Keratinocyte (primary cell): ENCODE data around the gene TBC1D3B. TPM values are rescaled to one million over a fixed set of nuclear protein-coding genes. Genes with fewer than 3 reads are reported as not detected.
"Not testable (repeated sequence)": the region's sequence is repeated elsewhere in the genome, so short reads cannot be mapped to it uniquely, and the experiment has no call there.

Source experiments
- DNase-seq: peaks from one replicate; pipeline ENCODE4 v3.0.0-alpha.2; 2011; ENCODE audit warnings: low read depth, missing footprints, low spot score
- FAIRE-seq: peaks from 2 replicates; lab custom pipeline; 2011; peaks lifted over from hg19 to GRCh38; lab: Jason Lieb, UNC
- H2AFZ ChIP-seq: 2 replicates; pipeline ENCODE4 v1.6.0; 2012; ENCODE audit warnings: low read length, control low read depth, inconsistent platforms; ENCODE audit not compliant: control insufficient read depth
- H3K27ac ChIP-seq: 2 replicates; pipeline ENCODE4 v1.5.1; 2011; ENCODE audit warnings: low read length; ENCODE audit not compliant: control insufficient read depth, insufficient read depth
- H3K27me3 ChIP-seq: 3 replicates; pipeline ENCODE4 v1.6.0; 2011; ENCODE audit warnings: low read length; ENCODE audit not compliant: control insufficient read depth, insufficient read depth; ENCODE audit errors: extremely low read depth
- H3K36me3 ChIP-seq, 2 experiments: 2 replicates in 1 of 2; 3 replicates in 1 of 2; pipeline ENCODE4 v1.5.1; 2011; ENCODE audit warnings: low read length in 2 of 2, mild to moderate bottlenecking in 1 of 2; ENCODE audit not compliant: control insufficient read depth in 2 of 2, insufficient read depth in 2 of 2; ENCODE audit errors: extremely low read depth in 1 of 2
- H3K4me1 ChIP-seq: 3 replicates; pipeline ENCODE4 v1.5.1; 2011; ENCODE audit warnings: low read length; ENCODE audit not compliant: control insufficient read depth, insufficient read depth; ENCODE audit errors: extremely low read depth
- H3K4me2 ChIP-seq: 3 replicates; pipeline ENCODE4 v1.6.0; 2011; ENCODE audit warnings: low read depth, low read length; ENCODE audit not compliant: control insufficient read depth, insufficient read depth; ENCODE audit errors: extremely low read depth
- H3K4me3 ChIP-seq, 3 experiments: fragments of 200-600 bp in 1 of 3; sonication (generic) in 1 of 3; 2 replicates in 2 of 3; 3 replicates in 1 of 3; pipeline ENCODE4 v1.5.1; 2011 to 2016; ENCODE audit warnings: low read length in 3 of 3, mild to moderate bottlenecking in 3 of 3, control low read depth in 2 of 3, inconsistent platforms in 1 of 3, low read depth in 1 of 3, mixed read lengths in 1 of 3, mixed run types in 1 of 3, moderate library complexity in 1 of 3; ENCODE audit not compliant: control insufficient read depth in 2 of 3, insufficient read depth in 2 of 3; ENCODE audit errors: extremely low read depth in 1 of 3
- H3K79me2 ChIP-seq: 2 replicates; pipeline ENCODE4 v1.6.0; 2012; ENCODE audit warnings: low read length; ENCODE audit not compliant: control insufficient read depth, insufficient read depth
- H3K9ac ChIP-seq: 3 replicates; pipeline ENCODE4 v1.6.0; 2011; ENCODE audit warnings: low read length; ENCODE audit not compliant: control insufficient read depth, insufficient read depth; ENCODE audit errors: extremely low read depth
- H3K9me1 ChIP-seq: 3 replicates; pipeline ENCODE4 v1.6.0; 2011; ENCODE audit warnings: low read length; ENCODE audit not compliant: control insufficient read depth, insufficient read depth; ENCODE audit errors: extremely low read depth
- H3K9me3 ChIP-seq: 2 replicates; pipeline ENCODE4 v1.5.1; 2012; ENCODE audit warnings: low read depth, low read length; ENCODE audit not compliant: control insufficient read depth
- H4K20me1 ChIP-seq: 3 replicates; pipeline ENCODE4 v1.6.0; 2011; ENCODE audit warnings: low read length; ENCODE audit not compliant: control insufficient read depth, insufficient read depth; ENCODE audit errors: extremely low read depth
- CTCF ChIP-seq, 3 experiments: IDR thresholded peaks in 1 of 3; conservative IDR thresholded peaks in 1 of 3; optimal IDR thresholded peaks in 1 of 3; 2 replicates in 2 of 3; 3 replicates in 1 of 3; pipeline versions ENCODE3 to v1.5.1; 2011; ENCODE audit warnings: low read length in 3 of 3, mild to moderate bottlenecking in 3 of 3, moderate library complexity in 2 of 3, control low read depth in 1 of 3, inconsistent platforms in 1 of 3; ENCODE audit not compliant: insufficient read depth in 2 of 3; ENCODE audit errors: extremely low read depth in 1 of 3
- EZH2 ChIP-seq: IDR thresholded peaks from one replicate; pipeline ENCODE4 v1.6.1; 2012; ENCODE audit warnings: inconsistent platforms, mild to moderate bottlenecking, low read length, moderate library complexity
- dilution Hi-C: fragments of 300-500 bp; cut with MboI; formaldehyde crosslinking; loops from one replicate; pipeline ENCODE4 v1.7.0; 2020; ENCODE audit warnings: low sequenced_read_pairs; ENCODE audit not compliant: extremely low pct_ligation_motif_present
- polyA plus RNA-seq, 5 experiments: library from polyadenylated mRNA; depleted of rRNA in 3 of 5; stranded (reverse) in 3 of 5; stranded (forward) in 1 of 5; unstranded in 1 of 5; fragments of >200 nt; gene quantifications; 1 replicate in 1 of 5; 2 replicates in 3 of 5; 3 replicates in 1 of 5; pipeline versions ENCODE4 v1.2.1 to v1.2.3, GENCODE V29; 2011 to 2012; ENCODE audit warnings: missing spikeins in 2 of 5, low read depth in 1 of 5, low replicate concordance in 1 of 5

The TBC1D3B gene
- polyA plus RNA-seq, 1 donor (not counting 4 experiments of a cell fraction or from before 2014, with no cell fraction given): 0.71 TPM

DNA sequence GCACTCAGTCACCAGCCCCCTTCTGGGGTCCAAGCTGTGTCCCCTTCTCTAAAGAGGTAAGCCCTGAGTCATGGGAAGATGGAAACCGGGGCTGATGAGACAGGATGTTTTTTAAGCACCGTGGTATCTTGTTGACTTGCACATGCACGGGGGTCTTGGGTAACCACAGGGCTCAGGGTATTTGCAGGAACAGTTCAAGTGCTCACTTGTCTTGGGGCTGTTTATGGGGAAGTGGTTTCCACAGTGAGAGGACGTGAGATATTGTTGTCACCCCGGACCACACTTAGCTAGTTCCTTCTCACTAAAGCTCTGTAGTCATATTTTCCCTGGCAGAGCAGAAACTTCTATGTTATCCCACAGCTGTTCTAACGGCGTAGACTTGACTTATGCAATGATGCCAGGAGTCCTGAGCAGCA is 12.5 kb upstream of the TBC1D3B start:
- H3K27ac ChIP-seq: no peak overlapping the region
- no peaks in the 10 kb centered on the region for H4K20me1 ChIP-seq
- H3K9me1 ChIP-seq: no peaks in the 10 kb centered on the region
- H3K9ac ChIP-seq: no peak overlapping the region
- no peak overlapping the region for H3K4me3 ChIP-seq
- peaks cover 7% of the 10 kb centered on the region for H3K4me1 ChIP-seq
- dilution Hi-C loops: no loop called here
- H3K4me2 ChIP-seq: no peak overlapping the region
- no peaks in the 10 kb centered on the region for H3K36me3 ChIP-seq
- DNase-seq (no peak), FAIRE-seq (no peak)
- H3K27me3 ChIP-seq: no peaks in the 10 kb centered on the region
- no peak overlapping the region for H2AFZ ChIP-seq
- no peaks in the 10 kb centered on the region for H3K79me2 ChIP-seq
- H3K9me3 ChIP-seq: no peaks in the 10 kb centered on the region
- TF ChIP-seq EZH2: no peak
- no peak for TF ChIP-seq CTCF (optimal IDR thresholded peaks at IDR 0.05 in 1 of 3, IDR thresholded peaks at IDR 0.05 in 1 of 3, conservative IDR thresholded peaks at IDR 0.05 in 1 of 3; ENCODE audit: extremely low read depth in 1 of 3, insufficient read depth in 2 of 3, low read length in 3 of 3)

DNA sequence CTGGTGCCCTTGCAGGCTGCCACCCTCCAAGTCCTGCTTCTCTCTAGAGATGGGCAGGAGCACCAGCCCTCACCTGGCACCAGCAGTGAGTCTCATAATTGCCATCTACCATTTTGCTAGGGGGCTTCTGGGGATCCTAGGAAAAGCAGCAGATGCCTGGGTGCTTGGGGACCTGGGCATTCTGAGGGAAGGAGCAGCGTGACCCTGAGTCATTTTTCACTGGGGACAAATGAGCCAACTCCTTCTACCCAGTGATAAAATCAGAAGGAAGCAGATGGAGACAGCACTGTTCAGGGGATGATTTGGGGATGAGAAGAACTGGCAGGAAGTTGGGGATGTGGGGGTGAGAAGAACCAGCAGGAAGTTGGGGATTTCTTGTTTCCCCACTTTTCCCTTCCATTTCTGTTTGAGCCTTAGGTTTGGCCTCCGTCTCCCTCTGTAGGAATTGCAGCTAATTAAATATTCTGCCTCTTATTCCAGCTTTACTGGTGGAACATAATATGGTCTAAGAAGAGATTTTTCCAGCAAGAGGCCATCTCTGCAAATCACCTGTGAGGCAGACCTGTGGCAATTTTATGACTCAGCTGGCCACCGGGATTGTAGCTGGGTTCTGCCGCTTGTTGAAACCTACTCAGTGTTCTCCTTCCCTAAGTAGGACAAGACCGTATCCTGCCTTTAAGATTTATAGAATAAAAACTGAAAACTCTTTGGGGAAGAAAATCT is 11.7 kb upstream of the TBC1D3B start:
- H3K9me1 ChIP-seq, H3K27me3 ChIP-seq, DNase-seq, H3K9ac ChIP-seq, H2AFZ ChIP-seq, H3K4me3 ChIP-seq, H3K79me2 ChIP-seq, dilution Hi-C loops, H4K20me1 ChIP-seq, H3K27ac ChIP-seq, H3K4me2 ChIP-seq, H3K36me3 ChIP-seq, H3K9me3 ChIP-seq, FAIRE-seq: not testable (repeated sequence)
- H3K4me1 ChIP-seq: peaks cover 12% of the 10 kb centered on the region

DNA sequence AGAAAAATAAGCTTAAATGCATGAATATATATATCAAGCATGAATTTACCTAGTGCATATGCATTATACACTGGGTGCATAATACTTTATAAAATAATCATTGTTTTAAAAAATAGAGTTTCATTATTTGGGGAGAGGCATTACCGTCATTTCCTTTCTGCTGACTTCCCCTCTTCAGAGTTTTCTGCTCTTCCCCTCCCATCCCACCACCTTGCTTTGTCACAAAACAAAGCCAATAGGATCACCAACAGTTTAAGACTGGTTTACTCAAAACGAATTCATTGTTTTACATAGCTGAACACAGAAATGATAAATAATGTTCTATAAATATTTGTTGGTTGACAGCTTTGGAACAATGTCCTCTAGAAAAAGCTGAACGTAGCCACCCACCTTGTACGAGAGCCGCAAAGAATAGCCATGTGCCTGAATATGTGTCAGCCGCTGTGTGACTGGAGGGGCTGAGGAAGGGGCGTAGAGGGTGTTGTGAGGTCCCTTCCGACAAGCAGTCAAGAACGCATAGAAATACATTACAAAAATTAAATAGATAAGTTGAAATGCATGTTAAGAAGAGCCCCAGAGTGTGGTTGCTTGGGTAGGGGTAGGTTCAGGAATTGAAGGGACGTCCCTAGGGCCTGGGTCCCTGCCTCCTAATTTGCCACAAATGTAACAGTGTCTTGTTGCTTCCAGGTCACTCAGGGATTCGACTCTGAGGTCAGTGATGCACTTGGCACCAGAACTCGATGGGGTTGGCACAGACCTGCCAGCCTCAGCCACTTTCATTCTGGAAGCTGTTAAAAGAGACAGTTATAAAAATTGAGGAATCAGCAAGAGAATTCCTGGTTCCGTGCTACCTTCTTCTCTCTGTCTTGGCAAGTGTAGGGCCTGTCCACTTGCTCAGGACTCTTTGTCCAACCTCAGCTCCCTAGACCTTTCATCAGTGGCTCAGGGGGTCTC is 10.7 kb upstream of the TBC1D3B start:
- H3K79me2 ChIP-seq, H3K9me3 ChIP-seq, H3K9ac ChIP-seq, H3K36me3 ChIP-seq, H3K4me2 ChIP-seq, H3K4me3 ChIP-seq, H3K27ac ChIP-seq, dilution Hi-C loops, H3K9me1 ChIP-seq, H4K20me1 ChIP-seq, DNase-seq, FAIRE-seq, H2AFZ ChIP-seq: not testable (repeated sequence)
- Histone ChIP-seq H3K4me1 (peaks cover 11% of the 10 kb centered on the region), H3K27me3 (peaks cover 11% of the 10 kb centered on the region)
